Neuronal stem cell (in vitro differentiated cells): ENCODE measurements around the gene PDE6A.
"Not testable (repeated sequence)": the region's sequence is repeated elsewhere in the genome, so short reads cannot be mapped to it uniquely, and the experiment has no call there.

Source experiments
- DNase-seq: peaks from one replicate; pipeline ENCODE4 v3.0.0-alpha.2; 2013; ENCODE audit warnings: low spot score
- H2AFZ ChIP-seq: one replicate; pipeline ENCODE4 v1.6.1; 2013; ENCODE audit warnings: mild to moderate bottlenecking, low read length, inconsistent platforms
- H2AK5ac ChIP-seq: 2 replicates; pipeline ENCODE4 v1.6.1; 2013; ENCODE audit warnings: low read depth, mild to moderate bottlenecking, inconsistent platforms, low read length, moderate library complexity, mixed read lengths
- H2BK120ac ChIP-seq: 2 replicates; pipeline ENCODE4 v1.6.1; 2013; ENCODE audit warnings: low read depth, mild to moderate bottlenecking, inconsistent platforms, low read length, moderate library complexity, mixed read lengths
- H2BK12ac ChIP-seq: one replicate; pipeline ENCODE4 v1.6.1; 2013; ENCODE audit warnings: low read length, inconsistent platforms
- H2BK15ac ChIP-seq: 2 replicates; pipeline ENCODE4 v1.6.1; 2013; ENCODE audit warnings: mild to moderate bottlenecking, low read length, inconsistent platforms, mixed read lengths
- H2BK5ac ChIP-seq: one replicate; pipeline ENCODE4 v1.6.1; 2013; ENCODE audit warnings: inconsistent platforms, mild to moderate bottlenecking, low read length, moderate library complexity
- H3K14ac ChIP-seq: one replicate; pipeline ENCODE4 v1.6.1; 2013; ENCODE audit warnings: low read length, inconsistent platforms
- H3K18ac ChIP-seq: 2 replicates; pipeline ENCODE4 v1.6.1; 2013; ENCODE audit warnings: low read length, inconsistent platforms
- H3K23ac ChIP-seq: 2 replicates; pipeline ENCODE4 v1.6.1; 2013; ENCODE audit warnings: low read depth, mild to moderate bottlenecking, mixed read lengths, low read length, inconsistent platforms; ENCODE audit not compliant: poor library complexity
- H3K27ac ChIP-seq: replicated peaks from 3 replicates; pipeline ENCODE4 v1.5.1; 2013; ENCODE audit warnings: low read length, inconsistent platforms
- H3K27me3 ChIP-seq, 3 experiments: 2 replicates each; pipeline ENCODE4 v1.6.1; 2013; ENCODE audit warnings: low read length in 3 of 3, mild to moderate bottlenecking in 2 of 3, inconsistent platforms in 1 of 3, low read depth in 1 of 3, mixed read lengths in 1 of 3, moderate library complexity in 1 of 3; ENCODE audit not compliant: control insufficient read depth in 3 of 3, insufficient read depth in 3 of 3
- H3K36me3 ChIP-seq, 2 donors: replicated peaks in 1 of 2; 2 replicates each; pipeline ENCODE4 v1.6.1; 2013; ENCODE audit warnings: low read length in 2 of 2; ENCODE audit not compliant: control insufficient read depth in 2 of 2, insufficient read depth in 2 of 2
- H3K4ac ChIP-seq: 2 replicates; pipeline ENCODE4 v1.6.1; 2013; ENCODE audit warnings: inconsistent platforms, mild to moderate bottlenecking, low read length, moderate library complexity
- H3K4me1 ChIP-seq, 2 donors: 1 replicate in 1 of 2; 2 replicates in 1 of 2; pipeline ENCODE4 v1.6.1; 2013; ENCODE audit warnings: low read length in 2 of 2, low read depth in 1 of 2; ENCODE audit not compliant: control insufficient read depth in 2 of 2, insufficient read depth in 1 of 2
- H3K4me2 ChIP-seq: one replicate; pipeline ENCODE4 v1.6.1; 2013; ENCODE audit warnings: mild to moderate bottlenecking, low read length, inconsistent platforms; ENCODE audit not compliant: insufficient read depth, poor library complexity, severe bottlenecking
- H3K4me3 ChIP-seq, 2 donors: 2 replicates each; pipeline ENCODE4 v1.5.1; 2013; ENCODE audit warnings: low read length in 2 of 2, mild to moderate bottlenecking in 2 of 2, inconsistent platforms in 1 of 2, moderate library complexity in 1 of 2
- H3K79me1 ChIP-seq: one replicate; pipeline ENCODE4 v1.6.1; 2013; ENCODE audit warnings: low read depth, mild to moderate bottlenecking, inconsistent platforms, low read length, moderate library complexity
- H3K9ac ChIP-seq: one replicate; pipeline ENCODE4 v1.6.1; 2013; ENCODE audit warnings: mild to moderate bottlenecking, low read depth, low read length, inconsistent platforms; ENCODE audit not compliant: poor library complexity
- H3K9me3 ChIP-seq, 2 donors: replicated peaks in 1 of 2; 2 replicates each; pipeline versions ENCODE3 to v1.6.1; 2013; ENCODE audit warnings: low read length in 2 of 2, mild to moderate bottlenecking in 2 of 2, inconsistent platforms in 1 of 2, low read depth in 1 of 2, mixed read lengths in 1 of 2, moderate library complexity in 1 of 2; ENCODE audit not compliant: control insufficient read depth in 2 of 2, insufficient read depth in 1 of 2
- H4K8ac ChIP-seq: one replicate; pipeline ENCODE4 v1.6.1; 2013; ENCODE audit warnings: low read depth, mild to moderate bottlenecking, inconsistent platforms, low read length, moderate library complexity
- H4K91ac ChIP-seq: one replicate; pipeline ENCODE4 v1.6.1; 2013; ENCODE audit warnings: low read length, low read depth, mild to moderate bottlenecking, inconsistent platforms; ENCODE audit not compliant: poor library complexity
- WGBS, 2 donors: extraction: QIAGEN DNeasy Blood & Tissue Kit; methylation state at CpG; one replicate each; pipeline ENCODE4 v1.1.7; 2013; ENCODE audit warnings: missing lambda C conversion rate in 2 of 2, mixed read lengths in 1 of 2; ENCODE audit not compliant: insufficient read length in 2 of 2, insufficient replicate concordance in 1 of 2; ENCODE audit errors: extremely low coverage in 2 of 2; 5-methylcytosine and 5-hydroxymethylcytosine counted together

PDE6A gene

DNA sequence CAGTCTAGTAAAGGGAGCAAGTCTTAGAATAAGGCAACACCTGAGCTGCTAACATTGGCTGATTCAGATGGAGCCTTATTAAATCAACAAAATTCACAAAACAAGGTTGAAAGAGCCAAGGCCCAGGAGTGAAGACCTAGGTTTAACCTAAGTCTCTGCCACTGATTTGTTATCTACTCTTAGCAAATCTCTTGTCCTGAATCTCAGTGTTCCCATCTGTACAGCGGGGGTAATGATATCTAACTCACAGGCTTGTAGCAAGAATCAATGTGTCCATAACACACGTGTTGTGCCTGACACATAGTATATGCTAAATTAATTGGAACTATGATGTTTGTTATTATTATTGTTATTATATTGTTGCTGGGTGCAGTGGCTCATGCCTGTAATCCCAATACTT lies 61.0 kb downstream of the PDE6A start:
- H3K4me1 ChIP-seq = peaks cover 0 to 2% of the 10 kb centered on the region in 2 donors
- no peak overlapping the region for H2AFZ ChIP-seq
- WGBS, 2 donors = no CpG with 5 or more reads among the region's 2 CpGs
- H3K27ac ChIP-seq = no peak overlapping the region
- H3K18ac ChIP-seq = no peak overlapping the region
- H3K4ac ChIP-seq = no peak overlapping the region
- H2BK5ac ChIP-seq = no peak overlapping the region
- H2BK15ac ChIP-seq = no peak overlapping the region
- no peak overlapping the region for H4K91ac ChIP-seq
- H3K23ac ChIP-seq = no peak overlapping the region
- no peak overlapping the region for H2BK120ac ChIP-seq
- H3K4me2 ChIP-seq = no peak overlapping the region
- H3K9ac ChIP-seq = no peak overlapping the region
- no peaks in the 10 kb centered on the region for H3K79me1 ChIP-seq
- no peaks in the 10 kb centered on the region for H3K36me3 ChIP-seq
- no peak overlapping the region for H2BK12ac ChIP-seq
- H2AK5ac ChIP-seq = no peak overlapping the region
- no peak overlapping the region for H4K8ac ChIP-seq
- H3K9me3 ChIP-seq = no peaks in the 10 kb centered on the region
- peaks cover 0 to 2% (median 0%) of the 10 kb centered on the region in 3 experiments for H3K27me3 ChIP-seq
- no peak overlapping the region for H3K4me3 ChIP-seq
- H3K14ac ChIP-seq = no peak overlapping the region
- DNase-seq = no peak

DNA sequence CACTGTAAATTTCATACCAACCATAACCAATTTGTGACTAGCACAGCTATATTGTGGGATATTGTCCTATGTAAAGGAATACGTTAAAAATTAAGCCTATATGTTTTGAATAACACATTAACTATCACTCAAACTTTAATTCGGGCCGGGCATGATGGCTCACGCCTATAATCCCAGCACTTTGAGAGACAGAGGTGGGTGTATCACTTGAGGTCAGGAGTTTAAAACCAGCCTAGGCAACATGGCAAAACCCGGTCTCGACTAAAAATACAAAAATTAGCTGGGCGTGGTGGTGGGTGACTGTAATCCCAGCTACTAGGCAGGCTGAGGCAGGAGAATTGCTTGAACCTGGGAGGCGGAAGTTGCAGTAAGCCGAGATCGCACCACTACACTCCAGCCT lies 62.0 kb downstream of the PDE6A start:
- H3K4me1 ChIP-seq, H3K14ac ChIP-seq, H3K4ac ChIP-seq, H3K23ac ChIP-seq, H4K91ac ChIP-seq, DNase-seq, H3K27ac ChIP-seq, H2BK12ac ChIP-seq, H2BK15ac ChIP-seq, H3K4me3 ChIP-seq, H3K18ac ChIP-seq, H3K36me3 ChIP-seq, H2AFZ ChIP-seq, H3K4me2 ChIP-seq, H2AK5ac ChIP-seq, H2BK5ac ChIP-seq, H3K9ac ChIP-seq, H3K9me3 ChIP-seq, H3K79me1 ChIP-seq, H3K27me3 ChIP-seq, H2BK120ac ChIP-seq, H4K8ac ChIP-seq: not testable (repeated sequence)
- WGBS, 2 donors = no CpG with 5 or more reads among the region's 10 CpGs

DNA sequence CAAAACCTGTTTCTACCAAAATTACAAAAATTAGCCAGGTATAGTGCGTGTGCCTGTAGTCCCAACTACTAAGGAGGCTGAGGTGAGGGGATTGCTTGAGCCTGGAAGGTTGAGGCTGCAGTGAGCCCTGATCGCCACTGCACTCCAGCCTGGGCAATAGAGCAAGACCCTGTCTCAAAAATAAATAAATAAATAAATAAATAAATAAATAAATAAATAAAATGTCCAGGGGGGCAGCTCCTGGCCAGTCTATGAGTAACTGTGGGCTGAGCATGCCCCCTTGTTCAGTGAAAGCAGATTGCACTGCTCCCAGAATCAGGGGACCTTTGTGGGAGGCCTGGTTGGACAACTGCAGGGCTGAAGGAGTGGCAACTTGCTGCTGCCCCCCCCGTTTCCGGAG lies 62.7 kb downstream of the PDE6A start:
- Histone ChIP-seq H2BK12ac (no peak overlapping the region), H2BK5ac (no peak overlapping the region), H2AK5ac (no peak overlapping the region), H3K79me1 (no peaks in the 10 kb centered on the region), H3K4me1 (no peaks in the 10 kb centered on the region), H3K4me2 (no peak overlapping the region), H3K27me3 (peaks cover 0 to 3% (median 0%) of the 10 kb centered on the region in 3 experiments), H4K8ac (no peak overlapping the region), H3K4me3 (no peak overlapping the region), H4K91ac (no peak overlapping the region), H3K9me3 (no peaks in the 10 kb centered on the region), H3K18ac (no peak overlapping the region), H3K4ac (no peak overlapping the region), H2BK120ac (no peak overlapping the region), H3K14ac (no peak overlapping the region), H3K9ac (peak overlapping the region; percentile 1), H2AFZ (no peak overlapping the region), H3K36me3 (no peaks in the 10 kb centered on the region), H3K23ac (no peak overlapping the region), H3K27ac (no peak overlapping the region), H2BK15ac (no peak overlapping the region)
- WGBS, 2 donors = no CpG with 5 or more reads among the region's 4 CpGs
- no peak for DNase-seq

DNA sequence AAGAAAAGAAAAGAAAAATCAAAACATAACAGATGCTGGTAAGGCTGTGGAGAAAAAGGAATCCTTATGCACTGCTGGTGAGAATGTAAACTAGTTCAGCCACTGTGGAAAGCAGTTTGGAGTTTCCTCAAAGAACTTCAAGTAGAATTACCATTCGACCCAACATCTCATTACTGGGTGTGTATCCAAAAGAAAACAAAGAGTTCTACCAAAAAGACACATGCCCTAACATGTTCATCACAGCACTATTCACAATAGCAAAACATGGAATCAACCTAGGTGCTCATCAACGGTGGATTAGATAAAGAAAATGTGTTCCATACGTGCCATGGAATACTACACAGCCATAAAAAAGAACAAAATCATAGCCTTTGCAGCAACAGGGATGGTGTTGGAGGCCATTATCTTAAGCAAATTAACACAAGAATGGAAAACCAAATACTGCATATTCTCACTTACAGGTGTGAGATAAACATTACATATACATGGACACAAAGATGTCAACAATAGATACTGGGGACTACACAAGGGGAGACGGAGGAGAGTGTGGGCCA lies 63.4 kb downstream of the PDE6A start:
- Histone ChIP-seq H3K9ac (no peak overlapping the region), H3K9me3 (no peaks in the 10 kb centered on the region), H3K27ac (no peak overlapping the region), H4K8ac (no peak overlapping the region), H3K79me1 (no peaks in the 10 kb centered on the region), H3K27me3 (peaks cover 0 to 7% (median 0%) of the 10 kb centered on the region in 3 experiments), H3K36me3 (no peaks in the 10 kb centered on the region), H3K4me3 (no peak overlapping the region), H3K18ac (no peak overlapping the region), H2BK12ac (no peak overlapping the region), H2AFZ (no peak overlapping the region), H2BK15ac (no peak overlapping the region), H3K4me1 (no peaks in the 10 kb centered on the region), H2BK120ac (no peak overlapping the region), H2BK5ac (no peak overlapping the region), H3K4me2 (no peak overlapping the region), H2AK5ac (no peak overlapping the region), H4K91ac (no peak overlapping the region), H3K23ac (no peak overlapping the region), H3K4ac (no peak overlapping the region), H3K14ac (no peak overlapping the region)
- no CpG with 5 or more reads among the region's 4 CpGs for WGBS, 2 donors
- DNase-seq = no peak
